Stimulated activated CD4-positive, alpha-beta T cell treated with anti-CD3 and anti-CD28 coated beads, Interleukin-2, amount 100 ng/mL, for 24 hours (primary cell): Measurements from ENCODE around the gene OAS2.
"Not testable (repeated sequence)": the region's sequence is repeated elsewhere in the genome, so short reads cannot be mapped to it uniquely, and the experiment has no call there.

Experiments
- DNase-seq, 2 donors: peaks; one replicate each; pipeline ENCODE4 v3.0.0-alpha.2; 2020

Gene OAS2

GRCh38 chr12:112986291-112986800 lies 8.0 kb downstream of the OAS2 start:
- no peak for DNase-seq

- DNase-seq, result no peak
Measured at GRCh38 chr12:112987561-112987960, 9.2 kb downstream of the OAS2 start.

GRCh38 chr12:112988224-112988623 lies 9.9 kb downstream of the OAS2 start:
- no peak for DNase-seq

- not testable (repeated sequence) for DNase-seq
Measured at GRCh38 chr12:112988823-112989385, 10.6 kb downstream of the OAS2 start.

GRCh38 chr12:112989806-112990205 lies 11.5 kb downstream of the OAS2 start:
- no peak for DNase-seq

- DNase-seq, result peak; percentile 72 to 75
Measured at GRCh38 chr12:112992541-112993398, 14.5 kb downstream of the OAS2 start.

GRCh38 chr12:112995008-112995407 lies 16.7 kb downstream of the OAS2 start:
- DNase-seq, result no peak

- DNase-seq, result no peak
Measured at GRCh38 chr12:112996501-112996900, 18.2 kb downstream of the OAS2 start.

GRCh38 chr12:112997506-112997905 lies 19.2 kb downstream of the OAS2 start:
- no peak for DNase-seq

- DNase-seq, result no peak
Measured at GRCh38 chr12:112998987-112999767, 20.9 kb downstream of the OAS2 start.

- DNase-seq, result no peak
Measured at GRCh38 chr12:113000433-113000832, 22.1 kb downstream of the OAS2 start.

GRCh38 chr12:113002155-113002554 lies 23.8 kb downstream of the OAS2 start:
- DNase-seq, result no peak

- DNase-seq, result no peak
Measured at GRCh38 chr12:113002676-113003075, 24.4 kb downstream of the OAS2 start.

- no peak for DNase-seq
Measured at GRCh38 chr12:113003636-113004035, 25.3 kb downstream of the OAS2 start.

GRCh38 chr12:113005762-113006161 lies 27.4 kb downstream of the OAS2 start:
- no peak for DNase-seq

- DNase-seq, result no peak
Measured at GRCh38 chr12:113006206-113006605, 27.9 kb downstream of the OAS2 start.

- no peak for DNase-seq
Measured at GRCh38 chr12:113006641-113007040, 28.3 kb downstream of the OAS2 start.

GRCh38 chr12:113007166-113007565 lies 28.8 kb downstream of the OAS2 start:
- DNase-seq, result no peak

- DNase-seq, result no peak
Measured at GRCh38 chr12:113010701-113011100, 32.4 kb downstream of the OAS2 start.

- no peak for DNase-seq
Measured at GRCh38 chr12:113014565-113014964, 36.2 kb downstream of the OAS2 start.

GRCh38 chr12:113016796-113017195 lies 38.5 kb downstream of the OAS2 start:
- DNase-seq, result no peak

- DNase-seq, result no peak
Measured at GRCh38 chr12:113019025-113019424, 40.7 kb downstream of the OAS2 start.

GRCh38 chr12:113021500-113021899 lies 43.2 kb downstream of the OAS2 start:
- no peak for DNase-seq
